Chondrocyte (in vitro differentiated cells): ENCODE results near the gene KCNT2. TPM values are rescaled to one million over a fixed set of nuclear protein-coding genes. Genes with fewer than 3 reads are reported as not detected.

Source experiments
- DNase-seq: peaks from one replicate; pipeline ENCODE4 v3.0.0; 2021; ENCODE audit warnings: mixed read lengths, low spot score
- H3K27ac Mint-ChIP-seq: one replicate; pipeline ENCODE4 v1.8.0; 2021; ENCODE audit warnings: mild to moderate bottlenecking, moderate library complexity, mixed read lengths; ENCODE audit not compliant: unreplicated experiment
- H3K27me3 Mint-ChIP-seq: 2 replicates; pipeline ENCODE4 v1.8.0; 2021; ENCODE audit warnings: low read depth, mixed read lengths
- H3K36me3 Mint-ChIP-seq: 2 replicates; pipeline ENCODE4 v1.8.0; 2021; ENCODE audit warnings: low read depth, mixed read lengths
- H3K4me1 Mint-ChIP-seq: 2 replicates; pipeline ENCODE4 v1.8.0; 2021; ENCODE audit warnings: low read depth, mild to moderate bottlenecking, mixed read lengths
- H3K4me3 Mint-ChIP-seq: one replicate; pipeline ENCODE4 v1.8.0; 2021; ENCODE audit warnings: mild to moderate bottlenecking, moderate library complexity, mixed read lengths; ENCODE audit not compliant: unreplicated experiment
- H3K9me3 Mint-ChIP-seq: 2 replicates; pipeline ENCODE4 v1.8.0; 2021; ENCODE audit warnings: low read depth, mixed read lengths
- long read RNA-seq: library from polyadenylated mRNA; stranded (forward); transcript quantifications from one replicate; pipeline ENCODE4 v2.0.0, GENCODE V29; 2021
- total RNA-seq: library from RNA; stranded (reverse); gene quantifications from 3 replicates; pipeline ENCODE4 v1.2.1, GENCODE V29; 2021
- TF ChIP-seq, protein P1 (sequence below): fragments of 200-600 bp; sonication (generic); IDR thresholded peaks from 2 replicates; pipeline ENCODE4 v1.5.0; 2021; ENCODE audit warnings: antibody characterized with exemption, mild to moderate bottlenecking, moderate library complexity

The KCNT2 gene
- total RNA-seq, result 11.9 to 15.9 TPM (median 13.4 TPM) in 3 replicates
- long read RNA-seq, partial matches to known transcripts, result 2 of 6 reads
- long read RNA-seq, other reads (novel, unspliced or antisense), result 4 of 6 reads

- Mint-ChIP-seq H3K27ac (peak within 1 kb of the TSS; percentile 88), H3K4me1 (peaks cover 31% of the 10 kb centered on the region), H3K4me3 (peak within 1 kb of the TSS; percentile 96), H3K9me3 (no peaks in the 10 kb centered on the region), H3K36me3 (no peaks in the 10 kb centered on the region), H3K27me3 (peaks cover 2% of the 10 kb centered on the region)
- DNase-seq, result peak; percentile 93
- TF ChIP-seq, protein P1, sequence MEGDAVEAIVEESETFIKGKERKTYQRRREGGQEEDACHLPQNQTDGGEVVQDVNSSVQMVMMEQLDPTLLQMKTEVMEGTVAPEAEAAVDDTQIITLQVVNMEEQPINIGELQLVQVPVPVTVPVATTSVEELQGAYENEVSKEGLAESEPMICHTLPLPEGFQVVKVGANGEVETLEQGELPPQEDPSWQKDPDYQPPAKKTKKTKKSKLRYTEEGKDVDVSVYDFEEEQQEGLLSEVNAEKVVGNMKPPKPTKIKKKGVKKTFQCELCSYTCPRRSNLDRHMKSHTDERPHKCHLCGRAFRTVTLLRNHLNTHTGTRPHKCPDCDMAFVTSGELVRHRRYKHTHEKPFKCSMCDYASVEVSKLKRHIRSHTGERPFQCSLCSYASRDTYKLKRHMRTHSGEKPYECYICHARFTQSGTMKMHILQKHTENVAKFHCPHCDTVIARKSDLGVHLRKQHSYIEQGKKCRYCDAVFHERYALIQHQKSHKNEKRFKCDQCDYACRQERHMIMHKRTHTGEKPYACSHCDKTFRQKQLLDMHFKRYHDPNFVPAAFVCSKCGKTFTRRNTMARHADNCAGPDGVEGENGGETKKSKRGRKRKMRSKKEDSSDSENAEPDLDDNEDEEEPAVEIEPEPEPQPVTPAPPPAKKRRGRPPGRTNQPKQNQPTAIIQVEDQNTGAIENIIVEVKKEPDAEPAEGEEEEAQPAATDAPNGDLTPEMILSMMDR, result peak; percentile 34
These were observed at the start of gene KCNT2 for GRCh38 chr1:196608390-196609369. Gene KCNT2, minus strand, starts transcription at chr1:196608440. Its CDS starts 131 bp downstream, at chr1:196608309.

- H3K27me3 Mint-ChIP-seq, result no peaks in the 10 kb centered on the region
- peaks cover 2% of the 10 kb centered on the region for H3K9me3 Mint-ChIP-seq
- no peak overlapping the region for H3K27ac Mint-ChIP-seq
- TF ChIP-seq, protein P1, result no peak
- no peaks in the 10 kb centered on the region for H3K36me3 Mint-ChIP-seq
- DNase-seq, result no peak
- H3K4me1 Mint-ChIP-seq, result peaks cover 29% of the 10 kb centered on the region
- no peak overlapping the region for H3K4me3 Mint-ChIP-seq
These were observed 47.3 kb upstream of the KCNT2 start for GRCh38 chr1:196655494-196655893.

- DNase-seq, result no peak
- TF ChIP-seq, protein P1, result no peak
- Mint-ChIP-seq H3K27me3 (no peaks in the 10 kb centered on the region), H3K36me3 (no peaks in the 10 kb centered on the region), H3K4me1 (peaks cover 25% of the 10 kb centered on the region), H3K9me3 (peaks cover 2% of the 10 kb centered on the region), H3K27ac (no peak overlapping the region), H3K4me3 (no peak overlapping the region)
These were observed 46.8 kb upstream of the KCNT2 start for GRCh38 chr1:196655071-196655470.

DNA sequence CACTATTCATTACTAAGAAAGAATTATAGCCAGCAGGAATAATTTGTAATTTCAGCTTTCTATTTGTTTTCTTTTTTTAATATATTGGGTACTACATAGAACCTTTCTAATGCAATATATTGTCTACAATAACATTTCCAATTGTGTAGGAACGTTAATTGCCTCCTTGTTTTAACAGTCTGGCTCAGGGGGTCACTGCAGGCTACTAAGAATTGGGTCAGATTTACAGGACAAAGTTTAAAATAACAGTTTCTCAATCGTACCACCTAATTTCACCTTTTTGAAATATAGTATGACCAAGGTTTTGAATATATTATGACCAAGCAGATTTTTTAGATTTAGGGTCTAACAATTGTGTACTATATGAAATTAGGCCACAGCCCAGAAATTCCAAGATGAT is 46.0 kb upstream of the KCNT2 start:
- peaks cover 2% of the 10 kb centered on the region for H3K9me3 Mint-ChIP-seq
- H3K4me3 Mint-ChIP-seq, result no peak overlapping the region
- TF ChIP-seq, protein P1, result no peak
- DNase-seq, result no peak
- H3K27ac Mint-ChIP-seq, result no peak overlapping the region
- H3K36me3 Mint-ChIP-seq, result no peaks in the 10 kb centered on the region
- peaks cover 25% of the 10 kb centered on the region for H3K4me1 Mint-ChIP-seq
- H3K27me3 Mint-ChIP-seq, result no peaks in the 10 kb centered on the region

- Mint-ChIP-seq H3K27me3 (no peaks in the 10 kb centered on the region), H3K36me3 (no peaks in the 10 kb centered on the region), H3K9me3 (peaks cover 2% of the 10 kb centered on the region), H3K27ac (peak within 1 kb of the TSS; percentile 64), H3K4me3 (peak within 1 kb of the TSS; percentile 62), H3K4me1 (peaks cover 25% of the 10 kb centered on the region)
- no peak for DNase-seq
- TF ChIP-seq, protein P1, result no peak
These were observed 43.5 kb upstream of the KCNT2 start, which contains the start of gene CFH for GRCh38 chr1:196651637-196652215. Gene CFH, plus strand, starts transcription at chr1:196652043. Its CDS starts 75 bp downstream, at chr1:196652118.
